Parathyroid adenoma (tissue), 2 donors: ENCODE data around the gene CDH20.

Source experiments
- H2AFZ ChIP-seq: fragments of 300-600 bp; sonication (generic); one replicate; pipeline ENCODE4 v1.7.0; 2017; ENCODE audit warnings: antibody characterized with exemption, mild to moderate bottlenecking
- H3K27ac ChIP-seq: fragments of 300-600 bp; sonication (generic); one replicate; pipeline ENCODE4 v1.7.0; 2017
- H3K27me3 ChIP-seq: fragments of 300-600 bp; sonication (generic); one replicate; pipeline ENCODE4 v1.7.0; 2017; ENCODE audit warnings: low read length; ENCODE audit not compliant: control insufficient read depth, insufficient read depth
- H3K36me3 ChIP-seq: fragments of 300-600 bp; sonication (generic); one replicate; pipeline ENCODE4 v1.7.0; 2017; ENCODE audit warnings: low read length; ENCODE audit not compliant: control insufficient read depth, insufficient read depth
- H3K4me1 ChIP-seq: fragments of 300-600 bp; sonication (generic); one replicate; pipeline ENCODE4 v1.7.0; 2017; ENCODE audit warnings: control low read depth
- H3K4me2 ChIP-seq: fragments of 300-600 bp; sonication (generic); one replicate; pipeline ENCODE4 v1.7.0; 2017; ENCODE audit warnings: low read length
- H3K4me3 ChIP-seq: fragments of 300-600 bp; sonication (generic); one replicate; pipeline ENCODE4 v1.7.0; 2017; ENCODE audit warnings: low read depth, low read length
- H3K79me2 ChIP-seq: fragments of 300-600 bp; sonication (generic); one replicate; pipeline ENCODE4 v1.7.0; 2017; ENCODE audit warnings: control low read depth
- H3K9ac ChIP-seq: fragments of 300-600 bp; sonication (generic); one replicate; pipeline ENCODE4 v1.7.0; 2017; ENCODE audit warnings: mild to moderate bottlenecking
- H3K9me3 ChIP-seq: fragments of 300-600 bp; sonication (generic); one replicate; pipeline ENCODE4 v1.7.0; 2017; ENCODE audit warnings: low read length; ENCODE audit not compliant: control insufficient read depth
- TF ChIP-seq, protein P1 (sequence below): fragments of 300-600 bp; sonication (generic); IDR thresholded peaks from one replicate; pipeline ENCODE4 v1.7.0; 2017; ENCODE audit warnings: antibody characterized with exemption, mild to moderate bottlenecking
- donor health status: primary hyperparathyroidism.

Gene CDH20

DNA sequence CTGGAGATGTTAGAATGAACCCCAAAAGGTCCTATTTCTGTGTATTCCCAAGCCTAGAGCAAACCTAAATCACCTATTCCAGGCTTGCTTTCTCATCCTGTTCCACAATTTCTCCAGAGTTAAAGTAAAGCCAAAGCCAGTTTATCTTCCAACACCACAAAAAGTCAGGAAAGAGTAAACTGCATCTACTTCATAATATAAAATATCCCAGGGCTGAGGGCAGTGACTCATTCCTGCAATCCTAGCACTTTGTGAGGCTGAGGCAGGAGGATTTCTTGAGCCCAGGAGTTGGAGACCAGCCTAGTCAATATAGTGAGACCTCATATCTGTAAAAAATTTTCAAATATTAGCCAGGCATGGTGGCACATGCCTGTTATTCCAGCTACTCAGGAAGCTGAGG lies 241.4 kb downstream of the CDH20 start:
- Histone ChIP-seq H3K27ac (no peak overlapping the region), H2AFZ (no peak overlapping the region), H3K4me2 (no peak overlapping the region), H3K36me3 (no peaks in the 10 kb centered on the region), H3K9me3 (no peaks in the 10 kb centered on the region), H3K4me3 (no peak overlapping the region), H3K4me1 (no peaks in the 10 kb centered on the region), H3K9ac (no peak overlapping the region), H3K27me3 (no peaks in the 10 kb centered on the region), H3K79me2 (no peaks in the 10 kb centered on the region)
- TF ChIP-seq, protein P1, sequence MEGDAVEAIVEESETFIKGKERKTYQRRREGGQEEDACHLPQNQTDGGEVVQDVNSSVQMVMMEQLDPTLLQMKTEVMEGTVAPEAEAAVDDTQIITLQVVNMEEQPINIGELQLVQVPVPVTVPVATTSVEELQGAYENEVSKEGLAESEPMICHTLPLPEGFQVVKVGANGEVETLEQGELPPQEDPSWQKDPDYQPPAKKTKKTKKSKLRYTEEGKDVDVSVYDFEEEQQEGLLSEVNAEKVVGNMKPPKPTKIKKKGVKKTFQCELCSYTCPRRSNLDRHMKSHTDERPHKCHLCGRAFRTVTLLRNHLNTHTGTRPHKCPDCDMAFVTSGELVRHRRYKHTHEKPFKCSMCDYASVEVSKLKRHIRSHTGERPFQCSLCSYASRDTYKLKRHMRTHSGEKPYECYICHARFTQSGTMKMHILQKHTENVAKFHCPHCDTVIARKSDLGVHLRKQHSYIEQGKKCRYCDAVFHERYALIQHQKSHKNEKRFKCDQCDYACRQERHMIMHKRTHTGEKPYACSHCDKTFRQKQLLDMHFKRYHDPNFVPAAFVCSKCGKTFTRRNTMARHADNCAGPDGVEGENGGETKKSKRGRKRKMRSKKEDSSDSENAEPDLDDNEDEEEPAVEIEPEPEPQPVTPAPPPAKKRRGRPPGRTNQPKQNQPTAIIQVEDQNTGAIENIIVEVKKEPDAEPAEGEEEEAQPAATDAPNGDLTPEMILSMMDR = no peak

DNA sequence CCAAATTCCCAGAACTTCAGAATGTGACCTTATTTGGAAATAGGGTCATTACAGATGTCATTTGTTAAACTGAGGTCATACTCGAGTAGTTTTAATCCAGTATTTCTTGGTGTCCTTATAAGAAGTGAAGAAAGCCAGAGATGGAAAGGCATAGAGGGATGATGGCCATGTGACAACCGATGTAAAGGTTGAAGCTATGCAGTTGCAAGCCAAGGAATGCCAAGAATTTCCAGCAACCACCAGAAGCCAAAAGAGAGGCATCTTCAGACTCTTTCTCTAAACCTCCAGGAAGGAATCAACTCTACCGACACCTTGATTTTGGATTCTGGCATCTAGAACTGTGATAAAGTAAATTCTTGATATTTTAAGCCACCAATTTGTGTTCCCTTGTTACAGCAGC lies 242.2 kb downstream of the CDH20 start:
- Histone ChIP-seq H3K9me3 (no peaks in the 10 kb centered on the region), H3K9ac (no peak overlapping the region), H3K36me3 (no peaks in the 10 kb centered on the region), H3K27me3 (no peaks in the 10 kb centered on the region), H3K4me3 (no peak overlapping the region), H3K27ac (no peak overlapping the region), H3K79me2 (no peaks in the 10 kb centered on the region), H2AFZ (no peak overlapping the region), H3K4me1 (no peaks in the 10 kb centered on the region), H3K4me2 (no peak overlapping the region)
- TF ChIP-seq, protein P1 = no peak

DNA sequence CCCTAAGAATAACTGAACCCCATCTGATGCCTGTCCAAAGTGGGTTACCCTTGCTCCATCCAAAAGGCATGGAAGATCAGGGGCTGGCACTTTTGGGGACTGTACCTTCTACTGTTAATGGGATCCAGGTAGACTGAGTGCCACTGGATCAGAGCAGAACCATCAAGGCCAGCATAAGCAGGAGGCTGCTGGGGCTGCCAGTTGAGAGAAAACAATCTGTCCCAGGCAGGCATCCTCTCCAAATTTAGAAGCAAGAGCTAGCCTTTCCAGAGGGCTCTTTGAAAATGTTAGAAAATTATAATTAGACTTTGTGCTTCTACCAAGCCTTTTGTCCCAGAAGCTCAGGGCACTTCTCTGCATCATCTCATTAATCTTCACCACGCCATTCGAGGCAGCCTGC lies 245.6 kb downstream of the CDH20 start:
- Histone ChIP-seq H2AFZ (no peak overlapping the region), H3K79me2 (no peaks in the 10 kb centered on the region), H3K27me3 (no peaks in the 10 kb centered on the region), H3K36me3 (no peaks in the 10 kb centered on the region), H3K4me3 (no peak overlapping the region), H3K4me2 (no peak overlapping the region), H3K27ac (no peak overlapping the region), H3K4me1 (no peaks in the 10 kb centered on the region), H3K9ac (no peak overlapping the region), H3K9me3 (no peaks in the 10 kb centered on the region)
- TF ChIP-seq, protein P1 = no peak

DNA sequence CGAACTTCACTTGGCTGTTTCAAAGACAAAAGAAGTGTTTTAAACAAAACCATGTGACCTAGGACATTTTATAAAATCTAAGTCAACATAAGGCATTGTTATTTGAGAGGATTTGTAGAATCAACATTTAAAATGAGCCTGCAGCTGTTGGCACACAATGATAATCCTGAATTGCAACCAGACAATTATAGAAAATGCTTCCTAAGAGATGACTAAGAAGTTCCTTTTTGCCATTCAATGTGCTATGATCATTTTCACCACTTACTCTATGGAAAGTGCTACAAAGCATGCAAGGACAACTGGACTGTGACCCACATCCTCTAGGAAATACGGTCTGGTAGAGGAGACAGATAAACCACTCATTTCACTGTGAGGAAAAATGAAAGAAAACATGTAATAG lies 246.4 kb downstream of the CDH20 start:
- TF ChIP-seq, protein P1 = no peak
- H3K79me2 ChIP-seq = no peaks in the 10 kb centered on the region
- no peaks in the 10 kb centered on the region for H3K36me3 ChIP-seq
- H3K27me3 ChIP-seq = no peaks in the 10 kb centered on the region
- H3K4me1 ChIP-seq = peaks cover 2% of the 10 kb centered on the region
- no peak overlapping the region for H3K27ac ChIP-seq
- no peaks in the 10 kb centered on the region for H3K9me3 ChIP-seq
- H3K4me2 ChIP-seq = no peak overlapping the region
- no peak overlapping the region for H3K9ac ChIP-seq
- H3K4me3 ChIP-seq = no peak overlapping the region
- no peak overlapping the region for H2AFZ ChIP-seq

DNA sequence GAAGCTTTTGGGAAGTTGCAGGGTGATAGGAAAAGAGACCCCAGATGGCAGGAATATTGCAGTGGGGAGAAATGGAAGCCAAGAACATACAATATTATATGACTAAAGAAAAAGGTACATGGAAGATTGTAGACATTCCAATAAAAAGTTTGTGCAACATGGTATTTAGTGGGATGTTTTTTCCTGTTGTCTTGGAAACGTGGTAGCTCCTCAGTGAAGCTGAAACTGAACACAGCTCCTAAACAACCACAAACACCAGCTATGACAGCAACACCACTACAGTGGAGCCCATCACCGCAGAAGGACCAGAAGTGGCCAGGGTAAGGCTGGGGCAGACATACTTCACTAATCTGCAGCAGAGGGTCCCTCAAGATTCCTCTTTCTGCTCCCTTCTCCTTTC lies 246.8 kb downstream of the CDH20 start:
- Histone ChIP-seq H3K4me2 (no peak overlapping the region), H3K27ac (no peak overlapping the region), H3K79me2 (no peaks in the 10 kb centered on the region), H3K4me3 (no peak overlapping the region), H3K27me3 (no peaks in the 10 kb centered on the region), H3K9me3 (no peaks in the 10 kb centered on the region), H3K9ac (no peak overlapping the region), H3K4me1 (peaks cover 4% of the 10 kb centered on the region), H2AFZ (no peak overlapping the region), H3K36me3 (no peaks in the 10 kb centered on the region)
- TF ChIP-seq, protein P1 = no peak
